Activated naive CD8-positive, alpha-beta T cell treated with anti-CD3 and anti-CD28 coated beads, Interleukin-2, amount 50 U/mL, for 24 hours (primary cell): ENCODE data around the gene KPTN.
"Not testable (repeated sequence)": the region's sequence is repeated elsewhere in the genome, so short reads cannot be mapped to it uniquely, and the experiment has no call there.

Experiments used
- ATAC-seq: fragments of 150-1000 bp; cut with Tn5 transposase; one replicate; pipeline ENCODE4 v1.10.0; 2021
- DNase-seq: peaks from one replicate; pipeline ENCODE4 v3.0.0; 2021
- H3K27ac Mint-ChIP-seq: one replicate; pipeline ENCODE4 v1.8.0; 2021; ENCODE audit warnings: mild to moderate bottlenecking, mixed read lengths
- H3K27me3 Mint-ChIP-seq: one replicate; pipeline ENCODE4 v1.8.0; 2021; ENCODE audit warnings: mixed read lengths
- H3K36me3 Mint-ChIP-seq: one replicate; pipeline ENCODE4 v1.8.0; 2021; ENCODE audit warnings: low read depth, mixed read lengths
- H3K4me1 Mint-ChIP-seq: one replicate; pipeline ENCODE4 v1.8.0; 2021; ENCODE audit warnings: mixed read lengths
- H3K4me3 Mint-ChIP-seq: one replicate; pipeline ENCODE4 v1.8.0; 2021; ENCODE audit warnings: mild to moderate bottlenecking, moderate library complexity, mixed read lengths
- H3K9me3 Mint-ChIP-seq: one replicate; pipeline ENCODE4 v1.8.0; 2021; ENCODE audit warnings: mixed read lengths

The KPTN gene

DNA sequence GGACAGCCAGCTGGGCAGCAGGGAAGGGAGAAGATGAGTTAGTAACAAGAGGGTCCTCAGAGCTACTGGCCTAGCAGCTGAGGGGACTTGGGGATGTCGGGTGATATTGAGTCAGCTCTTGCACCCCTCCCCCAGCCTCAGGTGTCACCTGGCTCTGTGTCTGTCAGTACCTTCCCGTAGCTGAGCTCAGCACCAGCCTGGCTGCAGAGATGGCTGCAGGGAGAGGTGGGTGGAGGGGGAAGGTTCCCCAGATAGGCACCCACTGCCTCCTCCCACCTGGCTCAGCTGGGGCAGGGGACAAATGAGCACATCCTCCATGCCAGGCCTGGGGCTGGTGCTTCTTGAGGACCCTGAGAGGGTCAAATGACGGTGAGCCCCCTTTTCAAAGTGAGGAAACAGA, 6.8 kb upstream of the KPTN start:
- Mint-ChIP-seq H3K4me1 (peaks cover 15% of the 10 kb centered on the region), H3K27ac (no peak overlapping the region), H3K9me3 (no peaks in the 10 kb centered on the region), H3K4me3 (no peak overlapping the region), H3K36me3 (peaks cover 4% of the 10 kb centered on the region), H3K27me3 (no peaks in the 10 kb centered on the region)
- DNase-seq (no peak), ATAC-seq (no peak)

DNA sequence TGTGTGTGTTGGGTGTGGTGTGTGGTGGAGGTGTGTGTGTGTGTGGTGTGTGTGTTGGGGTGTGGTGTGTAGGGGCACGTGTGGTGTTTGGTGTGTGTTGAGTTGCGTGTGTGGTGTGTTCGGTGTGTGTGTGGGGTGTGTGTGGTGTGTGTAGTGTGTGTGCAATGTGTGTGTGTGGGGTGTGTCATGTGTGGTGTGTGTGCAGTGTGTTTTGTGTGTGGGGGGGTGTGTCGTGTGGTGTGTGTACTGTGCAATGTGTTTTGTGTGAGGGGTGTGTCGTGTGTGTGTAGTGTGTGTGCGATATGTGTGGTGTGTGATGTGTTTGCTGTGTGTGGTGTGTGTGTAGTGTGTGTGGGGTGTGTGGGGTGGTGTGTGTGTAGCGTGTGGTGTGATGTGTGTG, 6.0 kb upstream of the KPTN start:
- no peaks in the 10 kb centered on the region for H3K9me3 Mint-ChIP-seq
- H3K27ac Mint-ChIP-seq = peak overlapping the region; percentile 38
- no peak for ATAC-seq
- peaks cover 7% of the 10 kb centered on the region for H3K36me3 Mint-ChIP-seq
- H3K4me3 Mint-ChIP-seq = no peak overlapping the region
- H3K4me1 Mint-ChIP-seq = peaks cover 23% of the 10 kb centered on the region
- DNase-seq = no peak
- no peaks in the 10 kb centered on the region for H3K27me3 Mint-ChIP-seq

DNA sequence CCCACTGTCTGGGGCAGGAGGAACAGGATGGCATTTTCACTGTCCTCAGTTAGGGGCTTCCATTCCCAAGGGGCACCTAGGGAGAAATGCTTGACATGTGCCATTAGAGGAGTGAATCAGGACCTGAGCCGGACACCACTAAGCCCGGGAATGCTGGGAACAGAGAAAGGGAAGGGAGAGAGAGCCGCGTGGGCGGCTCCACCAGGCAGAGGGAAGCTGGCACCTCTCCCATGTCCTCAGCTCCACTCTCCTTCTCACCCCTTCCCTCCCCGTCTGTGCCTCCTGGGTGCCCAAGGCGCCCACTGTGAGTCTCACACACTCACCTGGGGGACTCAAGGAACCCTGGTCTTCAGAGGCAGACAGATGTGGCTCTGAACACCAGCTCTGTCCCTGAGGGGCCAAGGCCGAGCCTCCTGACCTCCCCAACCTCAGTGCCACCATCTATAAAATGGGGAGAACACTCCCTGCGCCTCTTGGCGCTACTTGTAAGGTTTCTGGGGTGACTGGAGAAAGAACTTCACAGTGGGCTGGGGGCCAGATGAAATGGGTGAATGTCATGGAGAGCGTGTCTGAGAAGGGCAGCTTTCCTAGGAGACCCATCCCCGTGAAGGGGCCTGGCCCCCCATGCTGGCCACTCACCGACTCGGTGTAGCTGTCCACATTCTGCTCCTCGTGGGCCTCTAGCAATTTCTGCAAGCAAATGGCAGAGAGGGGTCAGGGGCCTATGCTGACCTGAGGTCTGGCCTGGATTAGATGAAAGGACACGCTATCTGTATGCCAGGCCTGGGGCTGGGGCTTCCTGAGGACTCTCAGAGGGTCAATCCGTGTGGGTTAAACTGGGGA, 5.3 kb upstream of the KPTN start:
- DNase-seq (no peak), ATAC-seq (no peak)
- no peaks in the 10 kb centered on the region for H3K27me3 Mint-ChIP-seq
- peaks cover 8% of the 10 kb centered on the region for H3K36me3 Mint-ChIP-seq
- H3K9me3 Mint-ChIP-seq = no peaks in the 10 kb centered on the region
- H3K27ac Mint-ChIP-seq = no peak overlapping the region
- peaks cover 27% of the 10 kb centered on the region for H3K4me1 Mint-ChIP-seq
- H3K4me3 Mint-ChIP-seq = no peak overlapping the region

DNA sequence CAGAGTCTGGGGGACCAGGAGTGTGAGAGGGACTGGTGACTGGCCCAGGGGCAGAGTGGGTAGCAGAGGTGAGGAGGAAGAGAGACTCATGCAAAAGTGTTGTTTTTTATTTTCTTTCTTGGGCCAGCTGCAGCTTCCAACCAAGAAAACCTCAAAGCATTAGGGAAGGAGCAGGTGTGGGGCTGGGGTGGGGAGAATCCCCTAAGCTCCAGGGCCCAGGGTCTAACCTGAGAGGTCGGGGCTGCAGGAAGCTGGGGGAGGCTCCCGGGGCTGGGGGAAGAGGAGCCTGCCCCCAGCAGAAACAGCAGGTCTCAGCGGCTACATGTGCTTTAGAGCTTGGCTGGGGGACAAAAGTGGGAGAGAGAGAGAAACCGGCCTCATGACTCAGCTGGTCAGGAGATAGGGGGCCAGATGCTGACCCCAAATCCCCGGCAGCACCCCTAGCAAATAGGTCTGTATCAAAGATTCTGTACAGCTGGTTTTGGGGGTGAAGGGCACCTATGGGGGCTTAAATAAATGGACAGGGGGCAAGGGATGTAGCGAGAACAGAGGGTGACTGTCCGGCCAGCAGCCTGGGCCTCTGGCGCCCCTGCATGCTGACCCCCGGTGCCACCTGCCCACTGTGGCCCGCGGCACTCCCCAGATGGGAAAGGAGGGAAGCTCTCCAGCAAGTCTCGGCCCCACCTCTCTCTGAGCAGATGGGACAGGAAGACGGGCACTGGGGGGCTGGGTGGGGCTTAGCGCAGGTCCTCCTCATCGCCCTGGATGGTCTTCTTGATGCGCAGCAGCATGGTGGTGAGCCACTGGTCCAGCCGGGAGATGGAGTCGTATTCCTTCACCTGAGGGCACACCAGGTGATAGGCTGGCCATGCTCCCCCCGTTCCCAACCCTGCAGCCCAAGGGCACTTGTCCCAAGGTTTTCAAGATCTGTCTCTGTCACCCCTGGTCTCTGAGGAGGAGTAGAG, 3.8 kb upstream of the KPTN start:
- H3K4me1 Mint-ChIP-seq = peaks cover 38% of the 10 kb centered on the region

DNA sequence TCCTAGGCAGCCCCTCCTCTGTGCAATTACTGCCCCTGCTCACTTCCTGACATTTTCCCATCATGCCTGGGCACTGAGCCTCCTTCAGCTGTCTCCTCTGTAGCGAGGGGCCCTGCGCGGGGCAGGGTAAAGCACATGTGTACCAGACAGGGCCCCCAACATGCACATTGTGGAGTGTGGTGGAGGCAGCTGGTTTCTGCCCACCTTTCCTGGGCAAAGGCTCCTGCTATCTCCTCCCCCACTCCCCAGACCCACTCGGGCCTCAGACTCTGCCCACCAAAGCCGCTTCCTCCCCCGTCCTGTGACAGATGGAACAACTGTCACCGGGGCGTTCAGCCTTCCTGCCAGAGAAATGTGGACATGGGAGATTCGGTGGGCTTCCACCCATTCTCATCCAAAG, 2.9 kb upstream of the KPTN start:
- Mint-ChIP-seq H3K4me3 (no peak overlapping the region), H3K27me3 (no peaks in the 10 kb centered on the region), H3K9me3 (no peaks in the 10 kb centered on the region), H3K36me3 (peaks cover 8% of the 10 kb centered on the region), H3K27ac (peak overlapping the region; percentile 1), H3K4me1 (peaks cover 38% of the 10 kb centered on the region)
- ATAC-seq (no peak), DNase-seq (peak; percentile 17)

More for the DNA sequence above, 3.8 kb upstream of the KPTN start:
- no peaks in the 10 kb centered on the region for H3K9me3 Mint-ChIP-seq
- H3K27me3 Mint-ChIP-seq = no peaks in the 10 kb centered on the region
- peak overlapping the region; percentile 1 for H3K27ac Mint-ChIP-seq
- H3K36me3 Mint-ChIP-seq = peaks cover 8% of the 10 kb centered on the region
- DNase-seq (no peak), ATAC-seq (no peak)
- H3K4me3 Mint-ChIP-seq = no peak overlapping the region

DNA sequence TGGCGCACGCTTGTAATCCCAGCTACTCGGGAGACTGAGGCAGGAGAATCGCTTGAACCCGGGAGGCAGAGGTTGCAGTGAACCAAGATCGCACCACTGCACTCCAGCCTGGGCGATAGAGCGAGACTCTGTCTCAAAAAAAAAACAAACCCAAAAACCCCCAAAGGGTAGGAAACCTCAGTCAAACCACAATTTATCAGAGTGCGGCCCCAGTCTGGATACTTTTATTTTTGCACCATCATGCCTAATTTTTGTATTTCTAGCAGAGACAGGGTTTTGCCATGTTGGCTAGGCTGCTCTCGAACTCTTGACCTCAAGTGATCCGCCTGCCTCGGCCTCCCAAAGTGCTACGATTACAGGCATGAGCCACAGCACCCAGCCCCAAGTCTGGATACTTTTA, 2.2 kb upstream of the KPTN start:
- H3K4me1 Mint-ChIP-seq = peaks cover 38% of the 10 kb centered on the region
- not testable (repeated sequence) for H3K4me3 Mint-ChIP-seq

DNA sequence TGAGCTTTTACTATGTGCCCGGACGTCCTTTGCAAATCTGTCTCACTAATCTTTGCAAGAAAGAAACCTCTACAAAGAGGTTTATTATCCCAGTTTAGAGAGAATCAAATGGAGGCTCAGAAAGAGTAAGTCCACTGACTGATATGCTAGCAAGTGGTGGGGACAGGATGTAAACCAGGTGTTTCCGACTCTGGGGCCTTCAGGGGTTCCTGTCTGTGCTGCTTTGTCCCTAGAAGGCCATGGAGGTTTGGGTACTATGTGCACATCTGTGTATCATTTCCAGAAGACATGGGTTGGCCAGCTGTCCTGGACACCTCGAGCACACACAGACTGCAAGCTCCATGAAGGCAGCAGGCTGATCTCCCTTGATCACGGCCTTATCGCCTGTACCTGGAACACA, 1.2 kb upstream of the KPTN start:
- Mint-ChIP-seq H3K36me3 (peaks cover 8% of the 10 kb centered on the region), H3K4me1 (peaks cover 38% of the 10 kb centered on the region), H3K9me3 (no peaks in the 10 kb centered on the region), H3K4me3 (peak overlapping the region; percentile 99), H3K27ac (peak overlapping the region; percentile 98), H3K27me3 (no peaks in the 10 kb centered on the region)
- DNase-seq (no peak), ATAC-seq (no peak)

More for the DNA sequence above, 2.2 kb upstream of the KPTN start:
- not testable (repeated sequence) for DNase-seq, H3K36me3 Mint-ChIP-seq, H3K9me3 Mint-ChIP-seq, H3K27me3 Mint-ChIP-seq, ATAC-seq
- H3K27ac Mint-ChIP-seq = peak overlapping the region; percentile 27

DNA sequence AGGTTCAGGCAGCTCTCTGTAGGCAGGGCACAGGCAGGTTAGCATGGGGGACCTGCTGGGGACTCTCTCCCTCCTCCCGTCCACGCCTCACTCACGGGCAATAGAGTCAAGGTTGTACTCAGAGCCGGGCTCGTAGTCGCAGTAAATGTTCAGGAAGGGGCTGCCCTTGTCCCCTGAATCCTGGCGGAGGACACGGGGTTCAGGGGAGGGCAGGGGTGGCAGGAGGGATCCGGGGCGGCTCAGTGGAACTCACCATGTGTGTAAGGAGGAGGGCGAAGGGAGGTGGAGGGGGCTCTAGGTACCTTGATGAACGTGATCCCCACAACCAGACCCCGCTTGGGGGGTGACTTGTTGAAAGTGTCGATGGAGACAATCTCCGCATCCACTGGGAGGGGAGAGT, 819 bp downstream of the KPTN start:
- Mint-ChIP-seq H3K4me3 (peak overlapping the region; percentile 99), H3K27ac (peak overlapping the region; percentile 39), H3K36me3 (peaks cover 5% of the 10 kb centered on the region), H3K27me3 (no peaks in the 10 kb centered on the region), H3K4me1 (peaks cover 38% of the 10 kb centered on the region), H3K9me3 (no peaks in the 10 kb centered on the region)
- ATAC-seq (no peak), DNase-seq (no peak)

DNA sequence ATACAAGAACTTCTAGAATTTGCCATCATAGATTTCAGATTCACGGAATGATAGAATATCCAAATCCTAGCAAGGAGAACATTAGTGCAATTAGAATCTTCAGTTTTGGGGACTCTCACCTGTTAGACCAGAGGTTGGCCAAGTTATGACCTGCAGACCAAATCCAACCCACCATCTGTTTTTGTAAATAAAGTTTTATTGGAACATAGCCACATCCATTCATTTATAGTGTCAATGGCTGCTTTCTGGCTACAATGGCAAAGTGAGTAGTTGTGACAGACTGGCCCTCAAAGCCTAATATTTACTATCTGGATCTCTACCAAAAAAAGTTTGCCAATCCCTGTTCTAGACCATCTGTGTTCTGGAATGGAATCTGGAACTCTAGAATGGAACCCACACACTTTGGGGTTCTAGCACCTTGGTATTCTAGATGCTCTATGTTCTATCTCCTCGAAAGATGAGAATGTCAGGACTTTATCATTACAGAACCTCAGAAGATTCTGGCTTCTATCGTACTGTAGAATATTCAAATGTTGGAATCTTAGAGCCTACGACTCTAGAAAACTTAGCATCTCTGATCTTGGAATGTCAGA, 2.5 kb downstream of the KPTN start:
- Mint-ChIP-seq H3K36me3 (peaks cover 5% of the 10 kb centered on the region), H3K9me3 (no peaks in the 10 kb centered on the region), H3K27me3 (no peaks in the 10 kb centered on the region), H3K4me3 (no peak overlapping the region), H3K27ac (no peak overlapping the region), H3K4me1 (peaks cover 29% of the 10 kb centered on the region)
- no peak for DNase-seq
- ATAC-seq = no peak

DNA sequence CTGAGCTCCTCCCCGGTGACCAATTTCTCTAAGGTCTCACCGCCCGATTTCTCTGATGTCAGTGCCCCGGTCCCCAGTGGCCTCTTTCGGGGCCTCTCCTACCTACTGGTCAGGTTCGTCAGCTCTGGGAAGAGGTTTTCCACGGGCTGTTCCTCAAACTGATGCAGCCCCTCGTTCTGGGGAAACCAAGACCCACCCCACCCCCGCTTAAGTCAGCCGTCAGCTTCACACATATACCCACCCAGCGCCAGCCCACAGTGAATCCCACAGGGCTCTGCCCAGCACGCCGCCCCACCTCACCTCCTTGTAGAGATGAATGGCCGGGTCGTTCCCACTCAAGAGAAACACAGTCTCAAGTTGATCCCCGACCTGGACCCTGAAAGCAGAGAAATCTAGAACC, 3.4 kb downstream of the KPTN start:
- DNase-seq (no peak), ATAC-seq (no peak)
- Mint-ChIP-seq H3K27ac (no peak overlapping the region), H3K4me3 (no peak overlapping the region), H3K4me1 (peaks cover 21% of the 10 kb centered on the region), H3K36me3 (peaks cover 5% of the 10 kb centered on the region), H3K27me3 (no peaks in the 10 kb centered on the region), H3K9me3 (no peaks in the 10 kb centered on the region)

DNA sequence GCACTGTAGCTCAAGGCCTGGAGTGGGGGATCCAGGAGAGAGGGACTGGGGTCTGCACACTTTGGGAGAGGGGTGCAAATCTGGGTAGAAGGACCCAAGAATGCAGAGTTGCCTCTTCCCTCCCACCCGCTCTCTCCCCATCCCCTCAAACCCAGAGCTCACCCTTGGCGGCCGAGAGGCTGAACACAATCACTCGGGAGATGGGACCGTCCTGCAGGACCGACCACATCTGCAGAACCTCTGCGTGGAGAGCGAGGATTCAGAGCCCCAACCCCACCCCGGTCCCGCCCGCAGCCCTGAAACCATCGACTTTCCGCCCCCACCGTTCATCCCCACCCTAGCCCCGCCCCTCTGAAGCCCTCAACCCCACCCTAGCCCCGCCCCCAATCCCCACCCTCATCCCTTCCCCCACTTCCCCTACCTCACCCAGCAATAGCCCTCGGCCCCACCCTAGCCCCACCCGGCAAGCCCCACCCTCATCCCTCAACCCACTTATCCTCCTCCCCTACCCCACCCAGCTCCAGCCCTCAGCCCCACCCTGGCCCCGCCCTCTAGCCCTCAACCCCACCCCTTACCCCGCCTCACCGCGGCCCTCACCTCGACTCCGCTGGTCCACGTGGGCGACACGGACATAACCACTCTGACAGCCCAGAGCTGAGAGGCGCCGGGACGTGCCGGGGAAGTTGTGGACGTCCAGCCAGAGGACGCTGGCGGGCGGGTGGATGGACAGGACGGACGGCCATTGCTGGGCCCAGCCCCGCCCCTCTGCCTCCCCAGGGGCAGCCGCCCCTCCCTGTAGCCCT, 4.1 kb downstream of the KPTN start:
- no peaks in the 10 kb centered on the region for H3K9me3 Mint-ChIP-seq

DNA sequence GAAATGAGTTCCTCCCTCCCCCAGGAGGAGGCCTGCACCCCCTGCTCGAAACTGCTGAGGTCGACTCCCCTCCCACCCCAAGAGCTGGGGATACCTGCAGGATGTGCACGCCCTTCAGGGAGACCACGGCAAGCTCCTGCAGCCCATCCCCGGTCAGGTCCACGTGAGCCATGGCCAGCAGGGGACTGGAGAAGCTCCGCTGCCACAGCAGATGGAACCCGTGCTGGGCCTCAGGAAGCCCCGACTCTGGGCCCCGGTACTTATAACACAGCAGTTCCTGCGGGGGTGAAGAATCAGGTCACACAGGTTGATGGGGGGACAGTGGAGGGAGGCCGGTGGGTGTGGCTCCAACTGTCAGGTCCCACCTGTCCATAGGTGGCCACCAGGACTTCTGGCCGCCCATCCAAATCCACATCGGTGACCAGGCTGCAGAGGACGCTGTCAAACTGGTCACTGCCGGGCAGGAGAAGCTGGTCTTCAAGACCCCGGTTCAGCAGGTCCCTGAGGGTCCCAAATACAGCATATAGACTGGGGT, 7.5 kb downstream of the KPTN start:
- Mint-ChIP-seq H3K9me3 (no peaks in the 10 kb centered on the region), H3K27me3 (peaks cover 10% of the 10 kb centered on the region), H3K36me3 (no peaks in the 10 kb centered on the region), H3K4me3 (no peak overlapping the region), H3K27ac (no peak overlapping the region), H3K4me1 (peaks cover 2% of the 10 kb centered on the region)
- no peak for DNase-seq
- no peak for ATAC-seq

More for the DNA sequence above, 4.1 kb downstream of the KPTN start:
- no peaks in the 10 kb centered on the region for H3K27me3 Mint-ChIP-seq
- H3K4me3 Mint-ChIP-seq = no peak overlapping the region
- H3K27ac Mint-ChIP-seq = no peak overlapping the region
- DNase-seq (no peak), ATAC-seq (no peak)
- peaks cover under 1% of the 10 kb centered on the region for H3K36me3 Mint-ChIP-seq
- H3K4me1 Mint-ChIP-seq = peaks cover 13% of the 10 kb centered on the region

DNA sequence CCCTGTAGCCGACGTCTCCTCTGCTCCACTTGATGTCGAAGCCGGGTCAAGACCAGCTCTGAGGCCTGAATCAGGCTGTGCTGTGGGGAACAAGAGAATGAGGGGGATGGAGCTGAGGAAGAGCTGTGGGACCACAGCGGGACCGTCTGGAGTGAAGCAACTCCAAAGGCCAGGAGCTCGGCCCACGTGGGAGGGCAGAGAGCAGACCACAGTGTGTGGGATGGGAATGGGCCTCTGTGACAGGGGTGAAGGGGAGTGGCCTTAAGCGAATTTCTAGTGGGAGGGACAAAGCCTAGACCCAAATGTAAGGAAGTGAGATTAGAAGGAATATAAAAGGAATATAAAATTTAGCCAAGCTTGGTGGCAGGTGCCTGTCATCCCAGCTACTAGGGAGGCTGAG, 8.6 kb downstream of the KPTN start:
- ATAC-seq = no peak
- Mint-ChIP-seq H3K9me3 (no peaks in the 10 kb centered on the region), H3K4me3 (no peak overlapping the region), H3K4me1 (peaks cover 8% of the 10 kb centered on the region), H3K36me3 (no peaks in the 10 kb centered on the region), H3K27ac (no peak overlapping the region), H3K27me3 (peaks cover 18% of the 10 kb centered on the region)
- DNase-seq = no peak

DNA sequence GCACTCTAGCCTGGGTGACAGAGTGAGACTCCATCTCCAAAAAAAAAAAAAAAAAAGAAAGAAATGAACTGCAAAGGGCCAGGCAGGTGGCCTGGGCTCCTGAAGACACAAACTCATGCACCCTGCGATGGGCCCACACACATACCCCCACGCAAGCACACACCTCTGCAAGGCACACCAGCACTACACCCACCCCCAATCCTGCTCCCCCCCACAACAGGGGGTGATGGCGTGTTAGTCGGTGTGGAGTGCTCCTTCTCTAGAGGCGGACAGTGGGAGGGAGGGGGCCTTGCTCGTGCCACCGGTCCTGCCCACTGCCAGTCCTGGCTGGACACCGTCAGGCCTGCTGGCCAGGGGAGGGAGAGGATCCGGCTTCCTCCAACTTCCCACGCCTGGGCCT, 10.7 kb downstream of the KPTN start:
- H3K27me3 Mint-ChIP-seq = peaks cover 35% of the 10 kb centered on the region
- no peaks in the 10 kb centered on the region for H3K9me3 Mint-ChIP-seq

More for the DNA sequence above, 10.7 kb downstream of the KPTN start:
- H3K36me3 Mint-ChIP-seq = no peaks in the 10 kb centered on the region
- no peak overlapping the region for H3K4me3 Mint-ChIP-seq
- H3K27ac Mint-ChIP-seq = no peak overlapping the region
- DNase-seq (no peak), ATAC-seq (no peak)
- H3K4me1 Mint-ChIP-seq = peaks cover 11% of the 10 kb centered on the region
